T-cell (primary cell): ENCODE measurements around the gene DNAJB11. TPM values are rescaled to one million over a fixed set of nuclear protein-coding genes. Genes with fewer than 3 reads are reported as not detected.
A peak's percentile ranks its signal among the peaks of the same experiment; 100 is the strongest.

Experiments used
- ATAC-seq, 4 experiments: fragments of 200-7000 bp in 3 of 4; fragments of 150-1000 bp in 1 of 4; cut with Tn5 transposase; replicated peaks in 1 of 4; 1 replicate in 3 of 4; 2 replicates in 1 of 4; pipeline ENCODE4 v1.10.0; 2021; ENCODE audit warnings: moderate library complexity in 3 of 4, mild to moderate bottlenecking in 2 of 4, moderate number of reproducible peaks in 1 of 4
- CTCF ChIA-PET, 2 donors: fragments of 300-600 bp; sonication (Branson Sonifier 250); formaldehyde crosslinking; loops; one replicate each; lab custom pipeline; 2022; ENCODE audit warnings: antibody characterized with exemption in 2 of 2; lab: Charles Lee
- POLR2A ChIA-PET, 2 donors: fragments of 300-600 bp; sonication (Branson Sonifier 250); formaldehyde crosslinking; loops; one replicate each; lab custom pipeline; 2022; ENCODE audit warnings: antibody characterized with exemption in 2 of 2; lab: Charles Lee
- DNase-seq, 35 experiments: peaks; one replicate each; pipeline versions ENCODE4 v3.0.0 to v3.0.0-alpha.2; 2013 to 2023
- H3K27ac ChIP-seq: one replicate; pipeline ENCODE4 v1.5.1; 2013; ENCODE audit warnings: low read length
- H3K27me3 ChIP-seq, 2 experiments: replicated peaks in 1 of 2; 1 replicate in 1 of 2; 2 replicates in 1 of 2; pipeline versions ENCODE4 v1.6.1 to v1.7.0; 2013; ENCODE audit warnings: low read length in 1 of 2, mixed read lengths in 1 of 2; ENCODE audit not compliant: control insufficient read depth in 2 of 2, insufficient read depth in 2 of 2; ENCODE audit errors: extremely low read depth in 1 of 2
- H3K36me3 ChIP-seq, 2 donors: 1 replicate in 1 of 2; 2 replicates in 1 of 2; pipeline versions ENCODE4 v1.6.1 to v1.7.0; 2013; ENCODE audit warnings: low read length in 1 of 2; ENCODE audit not compliant: control insufficient read depth in 2 of 2, insufficient read depth in 1 of 2; ENCODE audit errors: extremely low read depth in 1 of 2
- H3K4me1 ChIP-seq, 2 experiments: 1 replicate in 1 of 2; 2 replicates in 1 of 2; pipeline versions ENCODE4 v1.6.1 to v1.7.0; 2013; ENCODE audit warnings: low read length in 2 of 2, mixed read lengths in 1 of 2; ENCODE audit not compliant: insufficient read depth in 2 of 2, control insufficient read depth in 1 of 2; ENCODE audit errors: extremely low read depth in 1 of 2
- H3K4me3 ChIP-seq, 2 donors: 1 replicate in 1 of 2; 2 replicates in 1 of 2; pipeline versions ENCODE4 v1.5.1 to v1.7.0; 2013; ENCODE audit warnings: mild to moderate bottlenecking in 2 of 2, low read length in 1 of 2, moderate library complexity in 1 of 2; ENCODE audit not compliant: control insufficient read depth in 1 of 2; ENCODE audit errors: extremely low read depth in 1 of 2
- H3K9me3 ChIP-seq: 2 replicates; pipeline ENCODE4 v1.7.0; 2013
- H3K27ac Mint-ChIP-seq, 2 donors: one replicate each; pipeline ENCODE4 v1.8.0; 2020 to 2021; ENCODE audit warnings: mild to moderate bottlenecking in 2 of 2, mixed read lengths in 2 of 2
- H3K27me3 Mint-ChIP-seq, 2 donors: one replicate each; pipeline ENCODE4 v1.8.0; 2021 to 2022; ENCODE audit warnings: mixed read lengths in 2 of 2
- H3K36me3 Mint-ChIP-seq: one replicate; pipeline ENCODE4 v1.8.0; 2021; ENCODE audit warnings: mixed read lengths
- H3K4me1 Mint-ChIP-seq, 3 donors: one replicate each; pipeline ENCODE4 v1.8.0; 2020 to 2022; ENCODE audit warnings: mixed read lengths in 3 of 3, mild to moderate bottlenecking in 1 of 3
- H3K4me3 Mint-ChIP-seq, 3 donors: one replicate each; pipeline ENCODE4 v1.8.0; 2020 to 2022; ENCODE audit warnings: mild to moderate bottlenecking in 3 of 3, mixed read lengths in 3 of 3, moderate library complexity in 3 of 3
- H3K9me3 Mint-ChIP-seq, 3 donors: one replicate each; pipeline ENCODE4 v1.8.0; 2020 to 2022; ENCODE audit warnings: mixed read lengths in 3 of 3
- WGBS: methylation state at CpG from one replicate; pipeline ENCODE4 v1.1.5; 2013; ENCODE audit warnings: missing lambda C conversion rate; ENCODE audit not compliant: insufficient coverage; 5-methylcytosine and 5-hydroxymethylcytosine counted together
- total RNA-seq, 35 experiments: library from RNA in 6 of 35; stranded (reverse) in 6 of 35; fragments of 120-200 nt in 1 of 35; gene quantifications; one replicate each; pipeline versions ENCODE4 v1.2.1 to v1.2.4 and lab custom pipeline; 2013 to 2026

DNAJB11 gene
- total RNA-seq: 10 to 100 TPM; 28.7 to 65.4 (median 31.7) TPM
- total RNA-seq (2013): 36.7 TPM
- 31.8 to 117 (median 78.0) reads per million in 29 experiments for total RNA-seq (lab: John Stamatoyannopoulos, UW)

DNA sequence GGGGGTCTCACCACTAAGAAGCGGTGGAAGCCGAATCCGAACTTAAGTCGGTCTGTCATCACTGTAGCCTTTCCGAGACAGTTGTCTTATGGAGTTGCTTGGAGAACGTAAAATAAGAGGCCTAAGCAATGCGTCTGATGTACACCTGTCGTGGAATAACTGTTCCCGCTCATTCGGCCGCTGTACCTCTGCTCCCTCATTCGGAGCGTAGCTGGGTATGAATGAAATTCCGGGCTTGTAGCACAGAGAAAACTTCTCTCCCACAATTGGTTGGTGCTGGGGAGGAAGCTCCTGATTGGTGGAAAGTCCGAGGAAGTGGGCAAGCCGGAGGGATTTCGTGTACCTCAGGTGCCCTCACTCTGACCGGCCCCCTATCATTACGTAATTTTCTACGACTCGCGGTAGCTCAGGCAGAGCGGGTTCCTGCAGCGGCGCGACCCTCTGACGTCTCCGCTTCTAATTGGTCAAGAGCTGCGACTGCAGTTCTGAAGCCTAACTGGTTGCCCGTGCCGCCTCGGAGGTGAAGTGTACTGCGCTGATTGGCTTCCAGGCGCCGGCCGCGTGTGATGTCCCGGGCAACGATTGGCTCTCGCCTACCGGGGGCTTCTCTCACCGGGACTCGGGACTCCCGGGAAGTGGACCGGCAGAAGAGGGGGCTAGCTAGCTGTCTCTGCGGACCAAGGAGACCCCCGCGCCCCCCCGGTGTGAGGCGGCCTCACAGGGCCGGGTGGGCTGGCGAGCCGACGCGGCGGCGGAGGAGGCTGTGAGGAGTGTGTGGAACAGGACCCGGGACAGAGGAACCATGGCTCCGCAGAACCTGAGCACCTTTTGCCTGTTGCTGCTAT, at the start of gene DNAJB11:
Gene DNAJB11, plus strand, starts transcription at position 625 of the 845 bp plus-strand sequence. Its CDS starts 178 bp downstream, at position 803.
- H3K4me3 Mint-ChIP-seq: peak within 1 kb of the TSS; percentile 88 to 92 (median 90)
- H3K36me3 Mint-ChIP-seq: peaks cover 21% of the 10 kb centered on the region

DNA sequence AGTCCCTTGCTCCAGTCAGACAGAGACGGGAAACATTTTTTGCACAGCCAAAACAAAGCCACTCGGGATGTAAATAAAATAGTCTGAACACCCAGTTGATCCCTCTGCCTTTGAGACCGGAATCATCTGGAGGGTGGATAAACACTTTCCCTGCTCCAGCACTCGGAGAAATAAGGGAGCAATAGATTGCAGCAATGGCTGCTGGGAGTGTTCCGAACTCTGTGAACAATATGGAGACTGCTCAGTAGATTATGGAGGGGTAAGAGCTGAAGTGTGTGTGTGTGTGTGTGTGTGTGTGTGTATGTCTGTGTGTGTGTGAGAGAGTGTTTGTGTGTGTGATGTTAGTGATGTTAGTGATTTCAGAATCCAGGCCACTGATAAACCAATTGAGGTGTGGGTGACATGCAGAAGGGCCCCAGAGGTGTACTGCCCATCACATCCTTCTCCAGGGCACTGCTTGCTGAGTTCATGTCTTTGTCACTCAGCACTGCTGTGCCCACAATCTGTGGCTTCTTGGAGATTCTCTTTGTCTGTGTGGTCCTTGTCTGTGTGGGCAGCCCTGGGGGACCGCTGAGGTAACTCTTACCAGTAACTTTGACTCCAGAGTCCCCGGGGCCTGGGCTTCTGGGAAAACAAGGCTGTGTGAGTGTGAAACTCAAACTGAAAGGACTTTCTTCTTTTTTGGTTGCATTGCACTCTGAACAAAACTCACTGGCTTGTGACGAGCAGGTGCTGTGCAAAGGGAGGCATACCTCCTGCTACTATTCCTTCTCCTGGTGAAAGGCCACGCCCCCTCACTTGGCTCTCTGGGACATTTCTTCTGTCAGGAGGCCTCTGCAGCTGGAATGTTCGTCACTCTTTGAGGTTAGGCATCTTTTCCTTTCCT, 49.3 kb upstream of the DNAJB11 start:
- 77% methylated on average over 8 of the region's 10 CpGs for WGBS
- Histone ChIP-seq H3K4me1 (peaks cover 42 to 51% of the 10 kb centered on the region in 2 experiments), H3K27ac (no peak overlapping the region), H3K36me3 (no peaks in the 10 kb centered on the region), H3K4me3 (no peak overlapping the region), H3K9me3 (no peaks in the 10 kb centered on the region), H3K27me3 (no peaks in the 10 kb centered on the region)
- ATAC-seq (no peak), DNase-seq (no peak)
- H3K9me3 Mint-ChIP-seq: no peaks in the 10 kb centered on the region
- CTCF ChIA-PET: interaction anchor here (0.6 to 5.1 kb wide), 2 partner anchors 18 to 19 kb away, joined by 6 to 51 read pairs; no protein-coding TSS in a partner anchor
- H3K36me3 Mint-ChIP-seq: peaks cover under 1% of the 10 kb centered on the region
- H3K4me3 Mint-ChIP-seq: no peak overlapping the region
- H3K27me3 Mint-ChIP-seq: no peaks in the 10 kb centered on the region
- H3K27ac Mint-ChIP-seq: peak overlapping the region in 1 of 2 donors; percentile 1
- peaks cover 41 to 58% (median 51%) of the 10 kb centered on the region in 3 donors for H3K4me1 Mint-ChIP-seq
- POLR2A ChIA-PET: no interaction called here

More for the DNA sequence above, at the start of gene DNAJB11:
- peak within 1 kb of the TSS; percentile 96 to 98 for H3K27ac Mint-ChIP-seq
- Histone ChIP-seq H3K4me3 (peak within 1 kb of the TSS; percentile 77 to 88), H3K4me1 (peaks cover 25 to 36% of the 10 kb centered on the region in 2 experiments), H3K9me3 (no peaks in the 10 kb centered on the region), H3K27me3 (no peaks in the 10 kb centered on the region), H3K36me3 (peaks cover 6 to 16% of the 10 kb centered on the region in 2 donors), H3K27ac (peak within 1 kb of the TSS; percentile 80)
- ATAC-seq: peak; percentile 85 to 87 (median 86)
- no peaks in the 10 kb centered on the region for H3K27me3 Mint-ChIP-seq
- H3K4me1 Mint-ChIP-seq: peaks cover 63 to 68% (median 64%) of the 10 kb centered on the region in 3 donors
- no peaks in the 10 kb centered on the region for H3K9me3 Mint-ChIP-seq
- WGBS: 0% methylated on average over 50 of the region's 59 CpGs
- ChIA-PET CTCF (interaction anchor here in 1 of 2 donors (0.6 to 2.8 kb wide), 14 partner anchors 20 to 632 kb away, joined by 3 to 42 read pairs (median 4); partner anchors contain the start of genes EIF4A2, ETV5, RPL39L and TRA2B), POLR2A (interaction anchor here (0.5 to 1.5 kb wide), 21 partner anchors 9 to 984 kb away, joined by 3 to 22 read pairs (median 4); partner anchors contain the start of genes EIF4A2 (in 2 of the 2), SENP2 (in 1 of the 2) and TRA2B (in 1 of the 2))
- peak; percentile 87 to 100 (median 99) for DNase-seq

GRCh38 chr3:186523022-186523421, 47.5 kb upstream of the DNAJB11 start:
- ATAC-seq (no peak), DNase-seq (no peak)
- H3K27me3 Mint-ChIP-seq: no peaks in the 10 kb centered on the region
- H3K27ac Mint-ChIP-seq: no peak overlapping the region
- Histone ChIP-seq H3K27me3 (no peaks in the 10 kb centered on the region), H3K4me1 (peaks cover 25 to 33% of the 10 kb centered on the region in 2 experiments), H3K4me3 (no peak overlapping the region), H3K36me3 (no peaks in the 10 kb centered on the region), H3K27ac (no peak overlapping the region), H3K9me3 (no peaks in the 10 kb centered on the region)
- peaks cover 27 to 42% (median 37%) of the 10 kb centered on the region in 3 donors for H3K4me1 Mint-ChIP-seq
- ChIA-PET CTCF (no interaction called here), POLR2A (no interaction called here)
- peaks cover 5% of the 10 kb centered on the region for H3K36me3 Mint-ChIP-seq
- no peaks in the 10 kb centered on the region for H3K9me3 Mint-ChIP-seq
- H3K4me3 Mint-ChIP-seq: no peak overlapping the region
- WGBS: 98% methylated on average over 4 of the region's 6 CpGs

DNA sequence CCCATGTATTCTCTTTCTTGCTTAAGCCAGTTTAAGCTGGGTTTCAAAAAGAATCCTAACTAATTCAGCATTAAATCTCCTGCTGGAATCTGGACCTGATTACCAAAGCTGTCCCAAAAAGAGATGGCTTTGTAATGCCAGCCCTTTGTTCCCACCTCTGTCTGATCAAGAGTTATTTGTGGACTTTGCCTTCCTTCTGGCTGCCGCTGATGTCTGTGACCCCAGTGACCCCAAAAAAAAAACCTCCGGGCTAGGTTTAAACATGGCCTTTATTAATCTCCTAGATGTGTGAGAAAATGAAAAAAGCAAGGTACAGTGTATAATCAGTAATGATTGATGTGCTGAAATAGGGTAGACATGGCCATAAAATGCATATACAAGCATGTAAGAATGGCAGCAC, 47.1 kb upstream of the DNAJB11 start:
- Mint-ChIP-seq H3K27me3 (no peaks in the 10 kb centered on the region), H3K27ac (no peak overlapping the region), H3K4me3 (no peak overlapping the region), H3K9me3 (no peaks in the 10 kb centered on the region), H3K36me3 (peaks cover 5% of the 10 kb centered on the region), H3K4me1 (peaks cover 24 to 40% (median 33%) of the 10 kb centered on the region in 3 donors)
- ATAC-seq: no peak
- ChIA-PET CTCF (no interaction called here), POLR2A (no interaction called here)
- no peak overlapping the region for H3K4me3 ChIP-seq
- H3K27ac ChIP-seq: no peak overlapping the region
- no CpG with 5 or more reads among the region's 2 CpGs for WGBS
- no peak for DNase-seq
- peaks cover 21 to 29% of the 10 kb centered on the region in 2 experiments for H3K4me1 ChIP-seq
- no peaks in the 10 kb centered on the region for H3K9me3 ChIP-seq
- H3K36me3 ChIP-seq: no peaks in the 10 kb centered on the region
- no peaks in the 10 kb centered on the region for H3K27me3 ChIP-seq

DNA sequence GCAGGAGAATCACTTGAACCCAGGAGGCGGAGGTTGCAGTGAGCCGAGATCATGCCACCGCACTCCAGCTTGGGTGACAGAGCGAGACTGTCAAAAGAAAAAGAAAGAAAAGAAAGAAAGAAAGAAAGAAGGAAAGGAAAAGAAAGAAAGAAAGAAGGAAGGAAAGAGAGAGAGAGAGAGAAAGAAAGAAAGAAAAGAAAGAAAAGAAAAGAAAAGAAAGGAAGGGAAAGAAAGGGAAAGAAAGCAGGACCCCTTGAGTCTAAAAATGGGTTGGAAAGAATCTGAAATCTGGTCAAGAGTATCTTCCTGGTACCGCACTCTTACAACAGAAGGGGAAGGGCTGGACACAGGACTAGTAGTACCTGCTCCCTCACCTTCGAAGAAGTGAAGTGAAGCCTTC, 45.9 kb upstream of the DNAJB11 start:
- Histone ChIP-seq H3K27ac (no peak overlapping the region), H3K9me3 (no peaks in the 10 kb centered on the region), H3K36me3 (no peaks in the 10 kb centered on the region), H3K4me1 (peaks cover 21 to 24% of the 10 kb centered on the region in 2 experiments), H3K4me3 (no peak overlapping the region), H3K27me3 (no peaks in the 10 kb centered on the region)
- ChIA-PET CTCF (interaction anchor here in 1 of 2 donors (1.0 kb wide), 1 partner anchor 16 kb away, joined by 4 read pairs; no protein-coding TSS in a partner anchor), POLR2A (no interaction called here)
- Mint-ChIP-seq H3K36me3 (peaks cover 9% of the 10 kb centered on the region), H3K9me3 (no peaks in the 10 kb centered on the region), H3K27me3 (no peaks in the 10 kb centered on the region), H3K4me1 (peaks cover 23 to 39% (median 31%) of the 10 kb centered on the region in 3 donors), H3K27ac (no peak overlapping the region), H3K4me3 (no peak overlapping the region)
- no peak for ATAC-seq
- no peak for DNase-seq
- WGBS: 97% methylated on average over 4 of the region's 6 CpGs
